ENCODE data around the gene ASIC4. TPM values are rescaled to one million over a fixed set of nuclear protein-coding genes. Genes with fewer than 3 reads are reported as not detected.

Gene ASIC4
- polyA plus RNA-seq, 1 experiment = 0.09 TPM

DNA sequence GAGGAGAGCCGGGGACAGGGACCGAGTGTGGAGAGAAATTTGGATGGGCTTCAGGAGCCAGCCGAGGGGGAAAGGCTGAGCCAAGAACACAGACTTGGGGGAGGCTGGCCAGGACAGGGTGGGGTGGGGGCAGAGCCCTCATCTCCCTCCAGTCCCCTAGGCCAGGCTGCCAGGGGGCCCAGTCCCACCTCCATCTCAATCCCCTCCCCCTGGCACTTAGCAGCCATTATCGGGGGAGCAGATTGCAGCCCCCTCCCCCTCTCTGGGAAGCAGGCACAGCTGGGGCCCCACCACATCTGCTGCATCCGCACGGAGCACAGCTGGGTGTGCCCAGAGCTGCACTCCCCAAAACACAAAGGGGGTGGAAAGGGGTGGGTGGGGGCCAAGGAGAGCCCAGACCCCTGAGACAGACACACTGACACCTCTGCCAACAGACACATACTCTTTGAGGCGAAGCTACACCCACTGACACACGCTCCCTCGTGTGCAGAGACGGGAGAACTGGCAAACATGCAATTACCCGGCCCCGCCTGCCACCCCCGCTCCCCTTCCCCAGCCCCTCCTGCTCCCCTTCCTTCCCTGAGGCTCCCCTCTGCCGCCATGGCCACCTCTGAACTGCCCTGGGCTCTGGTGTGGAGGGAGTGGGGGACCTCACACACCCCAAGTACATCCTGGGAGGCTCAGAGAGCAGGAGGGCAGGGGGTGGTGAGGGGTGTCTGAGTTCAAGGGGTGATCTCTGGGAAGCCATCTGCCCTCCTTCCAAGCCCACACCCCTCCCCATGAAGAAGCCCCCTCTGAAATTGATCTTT, 5.1 kb upstream of the ASIC4 start:
- DNase-seq (ENCODE audit: low read depth) = no peak
- Histone ChIP-seq H3K27me3 (ENCODE audit: control insufficient read depth, insufficient read depth, low read length) (peaks cover 25% of the 10 kb centered on the region), H3K4me3 (ENCODE audit: low read depth, low read length) (no peak overlapping the region), H3K36me3 (ENCODE audit: control insufficient read depth, insufficient read depth, low read length) (peaks cover 18% of the 10 kb centered on the region)
- TF ChIP-seq CTCF (IDR thresholded peaks at IDR 0.05; ENCODE audit: insufficient read depth, low read depth, low read length) = no peak
- ChIA-PET POLR2A (interaction anchor here (1.4 kb wide), 1 partner anchor 11 kb away, joined by 4 read pairs; no protein-coding TSS in a partner anchor), CTCF (interaction anchor here (0.6 to 42.0 kb wide), 13 partner anchors 11 to 1664 kb away, joined by 3 to 872 read pairs (median 6); partner anchors contain the start of genes ASIC4, CHPF, DNPEP and GMPPA)

GRCh38 chr2:219509780-219510511, 4.3 kb upstream of the ASIC4 start:
- TF ChIP-seq CTCF (IDR thresholded peaks at IDR 0.05; ENCODE audit: insufficient read depth, low read depth, low read length) = peak; percentile 87
- no peak for DNase-seq (ENCODE audit: low read depth)
- CTCF ChIA-PET = interaction anchor here (0.6 to 42.0 kb wide), 17 partner anchors 12 to 1663 kb away, joined by 3 to 872 read pairs (median 5); partner anchors contain the start of genes ASIC4, CHPF, GMPPA and TMEM198
- Histone ChIP-seq H3K27me3 (ENCODE audit: control insufficient read depth, insufficient read depth, low read length) (peaks cover 25% of the 10 kb centered on the region), H3K36me3 (ENCODE audit: control insufficient read depth, insufficient read depth, low read length) (peaks cover 12% of the 10 kb centered on the region), H3K4me3 (ENCODE audit: low read depth, low read length) (peak overlapping the region; percentile 11)
- POLR2A ChIA-PET = interaction anchor here (0.5 to 1.4 kb wide), 3 partner anchors 10 to 115 kb away, joined by 4 to 10 read pairs (median 5); no protein-coding TSS in a partner anchor

- no peak for DNase-seq (ENCODE audit: low read depth)
- Histone ChIP-seq H3K36me3 (ENCODE audit: control insufficient read depth, insufficient read depth, low read length) (peaks cover 8% of the 10 kb centered on the region), H3K4me3 (ENCODE audit: low read depth, low read length) (no peak overlapping the region), H3K27me3 (ENCODE audit: control insufficient read depth, insufficient read depth, low read length) (peaks cover 29% of the 10 kb centered on the region)
- POLR2A ChIA-PET = interaction anchor here (0.6 to 1.4 kb wide), 3 partner anchors 12 to 116 kb away, joined by 4 to 10 read pairs (median 5); partner anchors contain the start of gene GMPPA
- CTCF ChIA-PET = interaction anchor here (0.9 to 42.0 kb wide), 17 partner anchors 0 to 434 kb away, joined by 3 to 872 read pairs (median 5); partner anchors contain the start of genes ASIC4, CHPF, GMPPA and TMEM198
- 0 out of 2 replicates have a peak, but pooled peaks have one; percentile 1 for TF ChIP-seq CTCF (IDR thresholded peaks at IDR 0.05; ENCODE audit: insufficient read depth, low read depth, low read length)
Observed at GRCh38 chr2:219510512-219511135, 3.7 kb upstream of the ASIC4 start.

DNA sequence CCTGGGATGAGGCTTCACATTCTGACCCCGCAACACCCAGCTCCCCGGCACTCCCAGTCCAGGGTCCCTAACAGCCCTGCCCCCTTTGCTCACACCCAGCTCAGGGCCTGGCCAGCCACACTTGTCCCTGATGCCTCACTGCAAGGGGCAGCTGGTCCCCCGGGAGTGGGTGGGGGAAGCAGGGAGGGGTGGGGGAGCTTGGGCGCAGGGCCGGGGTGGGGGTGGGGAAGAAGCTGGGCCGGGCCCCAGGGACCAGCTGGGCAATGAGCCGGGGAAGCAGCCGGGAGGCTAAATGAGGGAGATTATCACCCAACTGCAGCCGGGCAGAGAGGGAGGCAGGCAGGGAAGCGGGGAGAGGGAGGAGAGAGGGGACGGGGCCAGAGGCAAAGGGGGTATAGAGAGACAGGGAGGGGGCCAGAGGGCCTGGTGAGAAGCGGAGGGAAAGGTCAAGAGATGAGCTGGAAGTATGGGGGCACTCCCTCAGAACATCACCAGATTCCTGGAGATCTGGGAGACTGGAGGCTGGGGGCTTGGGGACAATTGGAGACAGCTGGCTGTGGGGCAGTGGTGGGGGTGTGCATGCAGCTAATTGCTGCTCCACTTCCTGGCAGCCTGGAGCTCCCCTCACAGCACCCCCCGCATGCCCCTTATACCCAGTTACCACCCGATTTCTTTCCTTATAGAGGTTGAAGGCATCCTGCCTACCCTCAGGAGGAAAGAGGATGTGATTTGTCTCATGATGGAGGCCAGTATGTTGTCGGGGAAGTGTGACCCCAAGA, 2.5 kb upstream of the ASIC4 start:
- CTCF ChIA-PET = interaction anchor here (0.6 to 42.0 kb wide), 9 partner anchors 1 to 1701 kb away, joined by 3 to 872 read pairs (median 3); partner anchors contain the start of genes ASIC4, CHPF, GMPPA and TMEM198
- Histone ChIP-seq H3K4me3 (ENCODE audit: low read depth, low read length) (no peak overlapping the region), H3K36me3 (ENCODE audit: control insufficient read depth, insufficient read depth, low read length) (peaks cover 2% of the 10 kb centered on the region), H3K27me3 (ENCODE audit: control insufficient read depth, insufficient read depth, low read length) (peaks cover 30% of the 10 kb centered on the region)
- POLR2A ChIA-PET = interaction anchor here (1.2 kb wide), 1 partner anchor 13 kb away, joined by 5 read pairs; the partner anchor contains the start of gene GMPPA
- no peak for DNase-seq (ENCODE audit: low read depth)
- TF ChIP-seq CTCF (IDR thresholded peaks at IDR 0.05; ENCODE audit: insufficient read depth, low read depth, low read length) = no peak

Data from BJ (cell line).